Vagina (tissue), 2 donors: ENCODE data around the gene GNAS-AS1. TPM values are rescaled to one million over a fixed set of nuclear protein-coding genes. Genes with fewer than 3 reads are reported as not detected.
A peak's percentile ranks its signal among the peaks of the same experiment; 100 is the strongest.

Source experiments
- DNase-seq, 2 donors: peaks; one replicate each; pipeline ENCODE4 v3.0.0-alpha.2; 2017; ENCODE audit errors: extremely low spot score in 2 of 2
- H3K27ac ChIP-seq: fragments of 200-600 bp; sonication (generic); one replicate; pipeline ENCODE4 v1.5.1; 2019
- H3K27me3 ChIP-seq: fragments of 200-600 bp; sonication (generic); one replicate; pipeline ENCODE4 v1.5.1; 2019
- H3K36me3 ChIP-seq, 2 donors: fragments of 200-600 bp; sonication (generic); one replicate each; pipeline ENCODE4 v1.5.1; 2017 to 2019
- H3K4me1 ChIP-seq: fragments of 200-600 bp; sonication (generic); one replicate; pipeline ENCODE4 v1.5.1; 2019
- H3K4me3 ChIP-seq, 2 donors: fragments of 200-600 bp; sonication (generic); 1 replicate in 1 of 2; 2 replicates in 1 of 2; pipeline ENCODE4 v1.5.1; 2016 to 2019
- H3K9me3 ChIP-seq: fragments of 200-600 bp; sonication (generic); one replicate; pipeline ENCODE4 v1.5.1; 2019
- POLR2A ChIP-seq, 2 donors: fragments of 450-650 bp; IDR thresholded peaks; one replicate each; pipeline ENCODE4 v1.6.1; 2017; ENCODE audit warnings: antibody characterized with exemption in 2 of 2, mild to moderate bottlenecking in 2 of 2, moderate library complexity in 2 of 2
- POLR2AphosphoS5 ChIP-seq, 2 donors: sonication (generic); formaldehyde crosslinking; IDR thresholded peaks; one replicate each; pipeline ENCODE4 v1.9.0; 2017; ENCODE audit warnings: antibody characterized with exemption in 2 of 2, mild to moderate bottlenecking in 2 of 2, low read depth in 1 of 2; ENCODE audit not compliant: insufficient read depth in 1 of 2
- intact Hi-C: fragments of 100-400 bp; cut with DNase I; formaldehyde crosslinking; loops from one replicate; pipeline ENCODE4 v1.15.1; 2023
- total RNA-seq: library from RNA; depleted of rRNA; stranded (reverse); fragments of >200 nt; gene quantifications from one replicate; pipeline ENCODE4 v1.2.3, GENCODE V29; 2016
- TF ChIP-seq, protein P1 (sequence below), 3 experiments: fragments of 450-650 bp in 2 of 3; fragments of 200-600 bp in 1 of 3; sonication (generic) in 1 of 3; IDR thresholded peaks; one replicate each; pipeline ENCODE4 v1.5.1; 2017 to 2019; ENCODE audit warnings: antibody characterized with exemption in 3 of 3, mild to moderate bottlenecking in 2 of 3, moderate library complexity in 2 of 3

Gene GNAS-AS1
- total RNA-seq, 1 donor from 2014 or later: not detected

DNA sequence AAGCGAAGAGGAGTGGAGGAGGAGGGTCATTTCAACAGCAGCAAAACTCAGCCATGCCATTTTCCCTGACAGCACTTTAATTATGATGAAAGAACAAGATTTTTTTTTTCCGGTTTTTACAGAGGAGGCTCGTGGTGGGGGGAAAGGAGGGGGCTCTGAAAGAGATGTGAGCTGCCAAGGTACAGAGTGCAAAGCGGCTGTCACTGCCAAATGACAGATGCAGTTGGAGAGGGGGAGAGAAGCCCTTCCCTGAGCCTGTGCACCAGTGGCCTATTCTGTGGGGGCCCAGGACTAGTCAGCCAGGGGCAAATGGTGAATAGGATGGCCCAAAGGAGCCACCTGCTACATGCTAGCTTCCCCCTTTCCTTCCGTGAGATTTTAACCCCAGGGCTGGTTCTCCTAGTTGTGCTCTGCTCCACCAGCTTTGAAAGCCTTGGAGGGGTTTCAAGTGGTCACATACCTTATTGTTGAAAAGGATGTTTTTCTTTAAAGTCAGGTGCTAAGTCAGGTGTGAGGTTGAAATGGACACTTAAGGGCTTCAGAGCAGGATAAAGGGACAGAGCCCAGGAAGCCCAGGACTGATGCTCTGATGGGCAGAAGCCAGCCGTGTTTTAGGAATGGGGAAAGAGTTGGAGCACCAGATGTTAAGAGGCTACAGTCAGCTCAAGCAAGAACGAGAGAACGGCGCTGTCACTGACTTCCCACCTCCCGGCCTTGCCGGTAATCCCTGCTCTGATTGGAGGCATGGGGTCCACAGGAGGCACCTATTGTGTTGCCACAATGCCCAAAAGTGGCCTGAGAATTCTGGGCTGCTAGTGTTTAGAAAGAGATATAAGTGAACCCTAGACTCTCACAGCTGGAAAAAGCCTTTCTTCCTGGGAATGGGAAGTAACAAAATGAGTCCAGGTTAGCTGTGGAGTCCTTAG is 26.6 kb upstream of the GNAS-AS1 start:
- intact Hi-C loops: no loop called here
- Histone ChIP-seq H3K36me3 (no peaks in the 10 kb centered on the region), H3K27me3 (no peaks in the 10 kb centered on the region), H3K9me3 (no peaks in the 10 kb centered on the region), H3K4me3 (no peak overlapping the region), H3K27ac (no peak overlapping the region), H3K4me1 (no peaks in the 10 kb centered on the region)
- no peak for TF ChIP-seq POLR2A (IDR thresholded peaks at IDR 0.05)
- no peak for TF ChIP-seq POLR2AphosphoS5 (IDR thresholded peaks at IDR 0.05; ENCODE audit: insufficient read depth in 1 of 2, low read depth in 1 of 2)
- TF ChIP-seq, protein P1, sequence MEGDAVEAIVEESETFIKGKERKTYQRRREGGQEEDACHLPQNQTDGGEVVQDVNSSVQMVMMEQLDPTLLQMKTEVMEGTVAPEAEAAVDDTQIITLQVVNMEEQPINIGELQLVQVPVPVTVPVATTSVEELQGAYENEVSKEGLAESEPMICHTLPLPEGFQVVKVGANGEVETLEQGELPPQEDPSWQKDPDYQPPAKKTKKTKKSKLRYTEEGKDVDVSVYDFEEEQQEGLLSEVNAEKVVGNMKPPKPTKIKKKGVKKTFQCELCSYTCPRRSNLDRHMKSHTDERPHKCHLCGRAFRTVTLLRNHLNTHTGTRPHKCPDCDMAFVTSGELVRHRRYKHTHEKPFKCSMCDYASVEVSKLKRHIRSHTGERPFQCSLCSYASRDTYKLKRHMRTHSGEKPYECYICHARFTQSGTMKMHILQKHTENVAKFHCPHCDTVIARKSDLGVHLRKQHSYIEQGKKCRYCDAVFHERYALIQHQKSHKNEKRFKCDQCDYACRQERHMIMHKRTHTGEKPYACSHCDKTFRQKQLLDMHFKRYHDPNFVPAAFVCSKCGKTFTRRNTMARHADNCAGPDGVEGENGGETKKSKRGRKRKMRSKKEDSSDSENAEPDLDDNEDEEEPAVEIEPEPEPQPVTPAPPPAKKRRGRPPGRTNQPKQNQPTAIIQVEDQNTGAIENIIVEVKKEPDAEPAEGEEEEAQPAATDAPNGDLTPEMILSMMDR (IDR thresholded peaks at IDR 0.05): no peak
- DNase-seq: peak; percentile 34 to 58

- Histone ChIP-seq H3K4me1 (no peaks in the 10 kb centered on the region), H3K27me3 (no peaks in the 10 kb centered on the region), H3K36me3 (no peaks in the 10 kb centered on the region), H3K27ac (no peak overlapping the region), H3K4me3 (no peak overlapping the region), H3K9me3 (no peaks in the 10 kb centered on the region)
- DNase-seq: peak; percentile 14 to 18
- intact Hi-C loops: no loop called here
- TF ChIP-seq POLR2A (IDR thresholded peaks at IDR 0.05) (no peak), POLR2AphosphoS5 (IDR thresholded peaks at IDR 0.05; ENCODE audit: insufficient read depth in 1 of 2, low read depth in 1 of 2) (no peak)
- TF ChIP-seq, protein P1 (IDR thresholded peaks at IDR 0.05): no peak
These were observed 25.7 kb upstream of the GNAS-AS1 start for GRCh38 chr20:58876437-58876836.

DNA sequence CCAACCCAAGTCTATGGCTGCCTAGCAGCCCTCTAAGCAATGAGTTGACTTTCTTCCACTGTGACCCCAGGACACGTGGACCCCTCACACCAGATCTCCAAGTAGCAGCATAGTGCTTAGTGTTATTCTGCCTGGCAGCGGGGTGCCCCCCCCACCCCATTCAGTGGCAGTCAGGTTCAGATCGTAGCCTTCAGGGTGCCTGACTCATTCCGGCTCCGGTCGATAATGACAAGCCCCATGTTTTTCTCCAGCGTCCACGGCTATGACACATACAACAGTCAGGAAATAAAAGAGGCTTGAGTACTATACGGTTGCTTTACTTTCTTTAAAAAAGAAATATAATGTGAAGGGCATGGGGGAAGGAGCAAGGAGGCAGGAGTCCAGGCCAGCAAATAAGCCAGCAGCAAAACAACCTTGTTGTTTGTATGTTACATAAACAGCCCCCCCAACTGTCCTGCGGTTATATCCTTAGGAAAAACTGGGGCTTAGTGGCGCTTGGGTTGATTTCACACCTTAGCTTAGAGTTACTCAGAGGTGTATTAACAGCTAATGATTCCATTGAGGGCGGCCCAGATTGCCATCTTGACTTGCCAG is 24.9 kb upstream of the GNAS-AS1 start:
- Histone ChIP-seq H3K4me1 (no peaks in the 10 kb centered on the region), H3K27ac (no peak overlapping the region), H3K4me3 (no peak overlapping the region), H3K9me3 (no peaks in the 10 kb centered on the region), H3K36me3 (no peaks in the 10 kb centered on the region), H3K27me3 (no peaks in the 10 kb centered on the region)
- TF ChIP-seq, protein P1 (IDR thresholded peaks at IDR 0.05): no peak
- TF ChIP-seq POLR2A (IDR thresholded peaks at IDR 0.05): no peak
- no peak for TF ChIP-seq POLR2AphosphoS5 (IDR thresholded peaks at IDR 0.05; ENCODE audit: insufficient read depth in 1 of 2, low read depth in 1 of 2)
- peak; percentile 7 to 42 for DNase-seq
- intact Hi-C loops: no loop called here

DNA sequence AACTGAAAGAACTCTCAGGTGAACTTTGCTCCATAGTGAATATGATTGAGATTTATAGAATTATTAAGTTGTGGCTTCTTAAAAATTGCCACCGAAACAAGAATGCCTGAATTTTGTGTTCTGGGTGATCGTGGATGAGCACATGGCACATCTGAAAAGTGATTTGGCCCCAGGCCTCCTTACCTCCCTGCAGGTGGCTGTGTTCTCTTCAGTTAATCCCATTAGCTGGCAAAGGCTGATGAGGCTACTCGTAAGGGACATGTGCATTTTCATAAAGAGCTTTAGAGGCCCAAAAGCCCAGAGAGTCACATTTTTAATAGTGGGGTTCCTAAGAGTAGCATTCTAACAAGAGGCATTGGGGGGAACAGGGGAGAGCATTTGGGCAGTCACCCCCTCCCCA is 24.4 kb upstream of the GNAS-AS1 start:
- intact Hi-C loops: no loop called here
- Histone ChIP-seq H3K4me1 (no peaks in the 10 kb centered on the region), H3K9me3 (no peaks in the 10 kb centered on the region), H3K36me3 (no peaks in the 10 kb centered on the region), H3K27me3 (no peaks in the 10 kb centered on the region), H3K4me3 (no peak overlapping the region), H3K27ac (no peak overlapping the region)
- peak; percentile 6 to 34 for DNase-seq
- no peak for TF ChIP-seq POLR2A (IDR thresholded peaks at IDR 0.05)
- TF ChIP-seq POLR2AphosphoS5 (IDR thresholded peaks at IDR 0.05; ENCODE audit: insufficient read depth in 1 of 2, low read depth in 1 of 2): no peak
- TF ChIP-seq, protein P1 (IDR thresholded peaks at IDR 0.05): no peak

DNA sequence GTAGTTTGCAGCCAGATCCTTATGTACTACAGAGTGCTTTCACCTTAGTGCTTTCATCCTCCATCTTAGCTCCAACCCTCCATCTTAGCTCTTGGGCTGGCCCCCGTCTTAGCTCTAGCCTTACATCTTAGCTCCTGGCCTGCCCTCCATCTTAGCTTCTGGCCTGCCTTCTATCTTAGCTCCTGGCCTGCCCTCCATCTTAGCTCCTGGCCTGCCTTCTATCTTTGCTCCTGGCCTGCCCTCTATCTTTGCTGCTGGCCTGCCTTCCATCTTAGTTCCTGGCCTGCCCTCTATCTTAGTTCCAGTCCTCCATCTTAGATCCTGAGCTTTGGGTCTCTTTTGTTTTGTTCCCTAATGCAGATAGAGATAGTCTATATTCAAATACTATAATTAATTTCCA is 23.8 kb upstream of the GNAS-AS1 start:
- Histone ChIP-seq H3K9me3 (no peaks in the 10 kb centered on the region), H3K27ac (no peak overlapping the region), H3K4me1 (no peaks in the 10 kb centered on the region), H3K36me3 (no peaks in the 10 kb centered on the region), H3K27me3 (no peaks in the 10 kb centered on the region), H3K4me3 (no peak overlapping the region)
- TF ChIP-seq, protein P1 (IDR thresholded peaks at IDR 0.05): no peak
- TF ChIP-seq POLR2A (IDR thresholded peaks at IDR 0.05) (no peak), POLR2AphosphoS5 (IDR thresholded peaks at IDR 0.05; ENCODE audit: insufficient read depth in 1 of 2, low read depth in 1 of 2) (no peak)
- peak in 1 of 2 donors; percentile 18 for DNase-seq
- intact Hi-C loops: no loop called here
